Muscle of leg (tissue), 11 donors: Measurements from ENCODE around the gene PDIA6. TPM values are rescaled to one million over a fixed set of nuclear protein-coding genes. Genes with fewer than 3 reads are reported as not detected.

Experiments
- DNase-seq: peaks from one replicate; pipeline ENCODE4 v3.0.0; 2013
- H3K27ac ChIP-seq: one replicate; pipeline ENCODE4 v1.5.1; 2013; ENCODE audit warnings: mild to moderate bottlenecking, low read length, control low read depth
- H3K27me3 ChIP-seq: one replicate; pipeline ENCODE4 v1.6.1; 2013; ENCODE audit warnings: low read length; ENCODE audit not compliant: control insufficient read depth, insufficient read depth
- H3K36me3 ChIP-seq: one replicate; pipeline ENCODE4 v1.6.1; 2013; ENCODE audit warnings: low read length; ENCODE audit not compliant: control insufficient read depth, insufficient read depth
- H3K4me1 ChIP-seq: one replicate; pipeline ENCODE4 v1.6.1; 2013; ENCODE audit warnings: low read length; ENCODE audit not compliant: control insufficient read depth, insufficient read depth
- H3K4me3 ChIP-seq: one replicate; pipeline ENCODE4 v1.5.1; 2013; ENCODE audit warnings: low read length, control low read depth
- H3K9me3 ChIP-seq: replicated peaks from 2 replicates; pipeline ENCODE4 v1.6.1; 2013; ENCODE audit warnings: low read depth, low read length; ENCODE audit not compliant: control insufficient read depth
- WGBS: methylation state at CpG from one replicate; pipeline ENCODE4 v1.1.5; 2013; ENCODE audit warnings: missing lambda C conversion rate; ENCODE audit not compliant: insufficient coverage; 5-methylcytosine and 5-hydroxymethylcytosine counted together
- polyA plus RNA-seq, 8 donors: library from polyadenylated mRNA; unstranded; fragments of 120-200 nt; gene quantifications; one replicate each; pipeline versions ENCODE4 v1.2.1 to v1.2.3, GENCODE V29; 2013; ENCODE audit warnings: inconsistent platforms in 1 of 8, low replicate concordance in 1 of 8; ENCODE audit not compliant: insufficient read length in 8 of 8, insufficient read depth in 1 of 8
- total RNA-seq: library from RNA; stranded (reverse); fragments of 120-200 nt; gene quantifications from one replicate; pipeline ENCODE4 v1.2.4, GENCODE V29; 2013

PDIA6 gene
- total and polyA plus RNA-seq, 9 donors = 135 to 208 (median 151) TPM

DNA sequence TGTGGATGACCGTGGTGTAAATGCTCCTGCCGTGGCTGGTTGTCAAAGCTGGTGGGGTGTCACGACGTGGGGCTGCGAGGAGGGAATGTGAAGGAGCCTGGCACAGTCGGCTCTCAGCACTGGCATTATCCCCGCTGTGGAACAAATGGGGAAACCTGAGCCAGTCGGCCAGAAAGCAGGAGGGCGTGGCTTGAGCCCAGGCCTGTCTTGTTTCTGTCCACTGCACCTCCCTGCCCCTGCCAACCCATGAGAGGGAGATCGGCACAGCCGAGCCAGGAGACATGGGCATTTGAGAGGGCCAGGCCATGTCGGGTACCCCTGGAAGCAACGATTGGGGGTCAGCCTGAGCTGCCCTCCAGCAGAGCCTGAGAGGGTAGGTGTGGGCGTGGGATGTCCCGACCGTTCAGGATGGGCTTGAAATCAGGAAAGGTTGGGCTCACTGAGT lies 44.5 kb downstream of the PDIA6 start:
- no peak overlapping the region for H3K4me3 ChIP-seq
- no peaks in the 10 kb centered on the region for H3K9me3 ChIP-seq
- H3K27ac ChIP-seq = no peak overlapping the region
- H3K27me3 ChIP-seq = peaks cover 6% of the 10 kb centered on the region
- 48% methylated on average over 16 of the region's 16 CpGs for WGBS
- H3K4me1 ChIP-seq = peaks cover 4% of the 10 kb centered on the region
- H3K36me3 ChIP-seq = no peaks in the 10 kb centered on the region
- DNase-seq = peak; percentile 50

DNA sequence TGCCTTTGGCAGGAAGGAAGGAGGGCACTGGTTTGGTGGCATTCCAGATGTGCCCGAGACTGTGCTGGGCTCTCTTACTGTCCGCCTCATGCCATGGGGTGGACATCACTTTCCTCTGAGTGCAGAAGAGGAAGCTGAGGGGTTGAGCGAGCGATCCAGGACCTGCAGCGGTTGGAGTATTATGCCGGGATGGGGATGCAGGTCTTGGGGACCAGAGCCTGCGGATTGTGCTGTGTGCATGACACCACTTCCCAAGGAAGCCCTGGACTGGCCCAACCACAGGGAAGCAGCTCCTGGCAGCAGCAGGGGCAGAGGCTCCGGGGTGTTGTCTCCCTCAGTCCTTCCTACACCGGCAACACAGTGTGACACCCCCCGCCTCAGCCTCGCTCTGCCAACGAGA lies 46.7 kb downstream of the PDIA6 start:
- Histone ChIP-seq H3K27me3 (peaks cover 8% of the 10 kb centered on the region), H3K36me3 (no peaks in the 10 kb centered on the region), H3K9me3 (no peaks in the 10 kb centered on the region), H3K27ac (no peak overlapping the region), H3K4me1 (peaks cover 4% of the 10 kb centered on the region), H3K4me3 (no peak overlapping the region)
- no peak for DNase-seq
- 87% methylated on average over 12 of the region's 12 CpGs for WGBS

DNA sequence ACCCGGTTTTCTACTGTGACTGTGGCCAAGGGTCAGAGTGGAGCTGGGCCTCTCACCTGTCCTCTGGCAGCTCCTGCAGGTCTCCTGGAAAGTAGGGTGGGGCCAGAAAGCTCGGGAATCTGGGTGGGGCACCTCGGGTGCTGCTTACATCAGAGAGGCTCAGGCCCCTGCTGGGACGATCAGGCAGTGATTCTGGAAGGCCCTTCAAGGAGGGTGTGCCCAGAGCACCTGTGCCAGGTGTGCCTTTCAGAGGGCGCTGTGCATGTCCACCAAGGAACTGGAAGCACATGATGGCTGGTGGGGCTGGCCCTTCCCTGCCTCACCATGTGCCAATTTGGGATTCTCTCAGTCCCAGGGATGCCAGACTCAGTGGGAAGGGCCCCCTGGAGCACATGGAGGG lies 47.1 kb downstream of the PDIA6 start:
- H3K36me3 ChIP-seq = no peaks in the 10 kb centered on the region
- DNase-seq = no peak
- H3K9me3 ChIP-seq = no peaks in the 10 kb centered on the region
- peaks cover 4% of the 10 kb centered on the region for H3K4me1 ChIP-seq
- H3K4me3 ChIP-seq = no peak overlapping the region
- peaks cover 8% of the 10 kb centered on the region for H3K27me3 ChIP-seq
- WGBS = 66% methylated on average over 5 of the region's 5 CpGs
- H3K27ac ChIP-seq = no peak overlapping the region

DNA sequence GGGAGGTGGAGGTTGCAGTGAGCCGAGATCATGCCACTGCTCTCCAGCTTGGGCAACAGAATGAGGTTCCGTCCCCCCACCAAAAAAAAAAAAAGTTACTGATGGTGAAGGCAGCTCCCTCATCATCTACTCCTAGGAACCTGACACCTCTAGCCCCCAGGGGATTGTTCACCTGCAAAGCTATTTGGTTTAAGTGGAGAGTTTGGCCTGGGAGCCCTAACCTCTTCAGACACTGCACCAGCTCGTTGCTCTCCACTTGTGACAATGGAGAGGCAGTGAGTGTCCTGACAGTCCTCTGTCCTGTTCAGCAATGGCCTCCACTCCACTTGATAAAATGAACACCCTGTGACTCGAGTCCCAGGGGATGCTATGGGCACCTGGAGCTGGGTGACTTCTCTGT lies 47.7 kb downstream of the PDIA6 start:
- H3K4me1 ChIP-seq = peaks cover 4% of the 10 kb centered on the region
- no peaks in the 10 kb centered on the region for H3K36me3 ChIP-seq
- DNase-seq = no peak
- no peak overlapping the region for H3K27ac ChIP-seq
- H3K27me3 ChIP-seq = peaks cover 8% of the 10 kb centered on the region
- H3K4me3 ChIP-seq = no peak overlapping the region
- WGBS = no CpG with 5 or more reads among the region's 4 CpGs
- no peaks in the 10 kb centered on the region for H3K9me3 ChIP-seq

DNA sequence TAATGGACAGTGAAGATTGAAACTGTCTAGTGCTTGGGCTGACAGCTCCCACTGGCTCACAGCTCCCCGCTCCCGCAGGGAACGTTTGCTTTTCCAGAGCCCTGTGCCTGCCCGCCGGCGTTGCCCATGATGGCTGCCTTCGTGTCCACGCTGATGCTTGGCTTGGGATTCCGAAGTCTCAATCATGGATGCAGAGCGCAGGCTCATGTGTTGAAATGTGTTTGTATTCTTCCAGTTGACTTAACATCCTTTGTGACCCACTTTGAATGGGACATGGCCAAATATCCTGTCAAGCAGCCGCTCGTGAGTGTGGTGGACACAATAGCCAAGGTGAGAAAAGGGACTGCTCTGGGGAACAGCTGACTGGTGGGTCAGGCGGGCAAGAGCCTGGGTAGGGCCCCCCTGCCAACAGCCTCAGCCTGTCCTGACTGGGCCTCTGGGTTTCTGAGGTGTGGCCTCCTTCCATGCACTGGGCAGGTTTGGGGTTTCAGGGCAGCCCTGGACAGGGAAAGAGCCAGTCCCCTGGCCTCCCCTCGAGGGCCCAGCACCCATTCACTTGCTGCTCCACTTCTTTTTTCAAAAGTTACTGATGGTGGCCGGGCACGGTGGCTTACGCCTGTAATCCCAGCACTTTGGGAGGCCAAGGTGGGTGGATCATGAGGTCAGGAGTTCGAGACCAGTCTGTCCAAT lies 48.3 kb downstream of the PDIA6 start:
- Histone ChIP-seq H3K36me3 (no peaks in the 10 kb centered on the region), H3K4me3 (no peak overlapping the region), H3K27me3 (peaks cover 8% of the 10 kb centered on the region), H3K27ac (no peak overlapping the region), H3K9me3 (no peaks in the 10 kb centered on the region), H3K4me1 (peaks cover 4% of the 10 kb centered on the region)
- 75% methylated on average over 13 of the region's 18 CpGs for WGBS
- no peak for DNase-seq

DNA sequence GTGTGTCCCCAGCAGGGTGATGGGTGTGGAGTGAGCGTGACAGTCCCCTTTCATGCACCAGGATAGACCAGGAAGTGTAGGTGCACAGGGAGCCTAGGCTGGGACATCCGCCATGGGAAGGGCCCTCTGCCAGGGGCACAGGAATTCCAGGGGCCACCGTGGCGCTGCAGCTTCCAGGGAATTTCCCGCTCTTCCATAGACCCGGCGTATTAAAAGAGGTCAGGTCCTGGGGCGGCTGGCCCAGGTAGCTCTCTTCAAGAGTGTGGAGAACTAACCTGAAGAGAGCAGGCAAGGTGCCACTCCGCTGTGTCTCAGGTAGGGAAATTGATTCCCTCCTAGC lies 49.2 kb downstream of the PDIA6 start:
- 81% methylated on average over 8 of the region's 9 CpGs for WGBS
- Histone ChIP-seq H3K27ac (no peak overlapping the region), H3K9me3 (no peaks in the 10 kb centered on the region), H3K4me3 (no peak overlapping the region), H3K27me3 (peaks cover 8% of the 10 kb centered on the region), H3K36me3 (no peaks in the 10 kb centered on the region), H3K4me1 (peaks cover 4% of the 10 kb centered on the region)
- no peak for DNase-seq

DNA sequence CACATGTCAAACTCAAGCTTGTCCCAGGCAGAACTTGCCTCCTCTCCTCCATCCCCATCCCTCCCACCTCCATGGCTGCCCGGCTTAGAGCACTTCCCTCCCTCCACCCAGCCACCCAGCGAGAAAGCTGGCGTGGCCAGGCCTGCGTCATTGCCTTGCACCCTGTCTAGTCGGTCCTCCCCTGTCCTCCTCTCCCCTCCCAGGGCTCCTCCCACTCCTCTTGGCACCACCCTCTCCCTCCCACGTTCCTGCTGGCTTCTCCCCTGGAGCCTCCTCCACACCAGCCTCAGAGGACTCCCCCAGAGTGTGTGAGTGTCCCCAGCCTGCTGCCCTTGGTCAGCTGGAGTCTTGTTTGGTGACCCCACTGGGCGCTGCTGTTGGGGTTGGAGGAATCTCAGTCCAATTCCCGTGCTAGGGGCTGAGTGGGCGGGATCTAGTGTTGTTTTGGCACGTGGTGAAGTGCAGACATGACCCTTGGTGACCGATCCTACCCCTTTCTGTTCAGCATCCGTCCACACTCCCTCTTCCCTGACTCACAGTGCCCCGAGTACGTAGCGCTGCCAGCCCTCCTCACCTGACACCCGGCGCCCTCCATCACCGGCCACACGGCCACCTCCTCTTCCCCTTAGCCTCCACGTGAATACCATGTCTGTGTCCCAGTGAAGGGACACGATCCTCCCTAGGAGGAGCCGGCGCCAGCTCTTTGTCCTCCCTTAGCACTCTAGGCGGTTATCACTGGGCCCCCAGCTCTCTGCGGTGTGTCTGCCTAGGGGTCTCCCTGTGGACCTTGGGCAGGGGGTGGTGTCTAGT lies 49.7 kb downstream of the PDIA6 start:
- Histone ChIP-seq H3K27me3 (peaks cover 8% of the 10 kb centered on the region), H3K36me3 (no peaks in the 10 kb centered on the region), H3K4me3 (no peak overlapping the region), H3K9me3 (no peaks in the 10 kb centered on the region), H3K4me1 (no peaks in the 10 kb centered on the region), H3K27ac (no peak overlapping the region)
- 45% methylated on average over 17 of the region's 25 CpGs for WGBS
- no peak for DNase-seq

DNA sequence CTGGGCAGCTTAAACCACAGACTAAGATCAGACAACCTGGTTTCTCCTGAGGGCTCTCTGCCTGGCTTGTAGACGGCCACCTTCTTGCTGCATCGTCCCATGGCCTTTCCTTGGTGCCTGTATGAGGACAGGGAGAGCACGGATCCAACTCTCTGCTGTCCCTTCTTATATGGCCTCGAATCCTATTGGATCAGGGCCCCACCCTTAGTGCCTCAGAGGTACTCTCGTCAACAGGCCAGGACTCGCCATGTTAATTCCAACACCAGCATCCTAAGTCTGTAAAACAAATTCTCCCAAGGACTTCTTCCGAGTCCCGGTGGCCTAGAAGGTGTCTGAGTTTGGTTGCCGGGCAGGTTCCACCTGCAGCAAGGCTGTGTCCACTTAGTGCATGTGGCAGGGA lies 51.0 kb downstream of the PDIA6 start:
- H3K36me3 ChIP-seq = no peaks in the 10 kb centered on the region
- H3K9me3 ChIP-seq = no peaks in the 10 kb centered on the region
- no peaks in the 10 kb centered on the region for H3K4me1 ChIP-seq
- WGBS = 56% methylated on average over 5 of the region's 9 CpGs
- H3K27me3 ChIP-seq = peaks cover 8% of the 10 kb centered on the region
- H3K27ac ChIP-seq = no peak overlapping the region
- DNase-seq = no peak
- H3K4me3 ChIP-seq = no peak overlapping the region

DNA sequence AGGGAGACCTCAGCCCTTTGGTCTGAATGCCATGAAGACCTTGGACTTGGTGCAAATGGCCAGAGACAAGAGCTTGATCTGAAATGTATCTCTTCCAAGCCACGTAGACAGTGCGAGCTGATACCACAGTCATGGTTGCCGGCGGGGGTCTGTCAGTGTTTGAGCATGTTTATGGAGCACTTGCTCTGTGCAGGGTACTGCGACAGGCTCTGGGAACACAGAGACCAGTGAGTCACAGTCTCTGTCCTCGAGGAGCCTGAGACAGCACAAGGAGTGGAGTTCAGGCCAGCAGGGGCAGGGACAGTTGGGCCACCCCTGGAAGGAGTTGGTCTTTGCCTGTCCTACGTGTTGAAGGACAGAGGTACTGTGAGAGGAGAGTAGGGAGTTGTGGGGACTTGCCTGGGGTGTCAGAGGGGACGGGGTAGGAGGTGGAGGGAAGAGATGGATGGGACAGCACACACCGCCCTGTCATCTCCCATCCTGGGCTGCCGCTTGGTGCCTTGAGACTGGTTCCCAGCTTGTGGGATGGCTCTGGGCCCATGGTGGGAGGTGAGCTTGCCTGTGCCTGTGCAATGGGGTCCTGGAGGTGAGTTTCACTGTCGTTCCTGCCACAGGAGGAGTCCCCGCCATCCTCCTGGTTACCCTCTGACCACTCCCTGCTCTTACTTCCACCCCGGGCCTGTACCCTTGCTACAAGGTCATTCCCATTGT lies 51.6 kb downstream of the PDIA6 start:
- Histone ChIP-seq H3K4me3 (no peak overlapping the region), H3K36me3 (no peaks in the 10 kb centered on the region), H3K27ac (no peak overlapping the region), H3K27me3 (peaks cover 8% of the 10 kb centered on the region), H3K9me3 (no peaks in the 10 kb centered on the region), H3K4me1 (no peaks in the 10 kb centered on the region)
- DNase-seq = no peak
- 80% methylated on average over 11 of the region's 13 CpGs for WGBS

DNA sequence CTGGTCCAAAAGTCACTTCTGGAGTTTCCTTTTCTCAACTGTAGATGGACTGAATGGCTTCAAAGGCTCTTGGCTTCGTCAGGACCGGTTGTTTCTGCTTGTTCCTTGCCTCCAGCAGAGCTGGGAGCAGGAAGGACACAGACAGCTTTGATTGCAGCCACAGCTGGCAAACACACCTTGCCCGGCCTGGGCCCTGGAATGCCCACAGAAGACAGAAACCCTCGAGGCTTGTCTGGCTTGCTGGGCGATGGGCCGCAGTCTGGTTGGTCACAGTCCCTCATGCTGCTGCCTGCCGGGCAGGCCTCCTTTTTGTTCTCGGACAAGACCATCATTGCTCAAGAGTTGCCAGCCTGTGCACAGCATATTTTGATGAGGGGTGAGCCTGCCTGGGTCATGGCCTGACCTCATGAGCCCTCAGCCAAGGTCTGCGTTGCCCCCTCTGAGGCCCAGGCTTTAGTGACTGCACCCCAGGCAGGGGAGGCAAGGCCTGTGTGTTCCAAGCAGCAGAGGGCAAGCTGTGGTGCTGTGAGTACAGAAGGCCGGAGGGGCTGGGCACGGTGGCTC lies 53.4 kb downstream of the PDIA6 start:
- 66% methylated on average over 9 of the region's 11 CpGs for WGBS
- no peak for DNase-seq
- Histone ChIP-seq H3K36me3 (no peaks in the 10 kb centered on the region), H3K4me3 (no peak overlapping the region), H3K9me3 (no peaks in the 10 kb centered on the region), H3K27ac (no peak overlapping the region), H3K27me3 (peaks cover 10% of the 10 kb centered on the region), H3K4me1 (no peaks in the 10 kb centered on the region)
